Neural progenitor cell (in vitro differentiated cells): ENCODE results near the gene MATN1.

Source experiments
- CTCF ChIP-seq: fragments of 200-600 bp; sonication (generic); IDR thresholded peaks from 2 replicates; pipeline ENCODE4 v1.5.1; 2017; ENCODE audit warnings: antibody characterized with exemption, mild to moderate bottlenecking
- EZH2 ChIP-seq: fragments of 200-600 bp; sonication (generic); IDR thresholded peaks from 2 replicates; pipeline ENCODE4 v1.6.1; 2017; ENCODE audit warnings: antibody characterized with exemption, mild to moderate bottlenecking, moderate library complexity
- EZH2phosphoT487 ChIP-seq: fragments of 200-600 bp; sonication (generic); IDR thresholded peaks from 2 replicates; pipeline ENCODE4 v1.6.1; 2017; ENCODE audit warnings: antibody characterized with exemption

- TF ChIP-seq CTCF (peak; percentile 94), EZH2 (no peak), EZH2phosphoT487 (no peak)
Measured at GRCh38 chr1:30707412-30708360, 15.7 kb downstream of the MATN1 start.
